GM18873 (cell line): ENCODE data around the gene LDLRAD4.

Experiments
- ATAC-seq: cut with Tn5 transposase; IDR thresholded peaks from one replicate; pipeline ENCODE4 v1.9.1; 2021; ENCODE audit warnings: mild to moderate bottlenecking, moderate library complexity, moderate number of reproducible peaks; ENCODE audit not compliant: unreplicated experiment, low FRiP score

Gene LDLRAD4

GRCh38 chr18:13629841-13630715 is 411.5 kb downstream of the LDLRAD4 start:
- no peak for ATAC-seq

GRCh38 chr18:13630716-13631268 is 412.2 kb downstream of the LDLRAD4 start:
- ATAC-seq: no peak

- no peak for ATAC-seq
Observed at GRCh38 chr18:13633700-13634099, 415.1 kb downstream of the LDLRAD4 start.

- ATAC-seq: no peak
Observed at GRCh38 chr18:13635046-13635445, 416.5 kb downstream of the LDLRAD4 start.

GRCh38 chr18:13638719-13639595 is 420.4 kb downstream of the LDLRAD4 start:
- ATAC-seq: no peak

- no peak for ATAC-seq
Observed at GRCh38 chr18:13640266-13640860, 421.8 kb downstream of the LDLRAD4 start.

GRCh38 chr18:13641551-13642439 is 423.2 kb downstream of the LDLRAD4 start:
- ATAC-seq: no peak

- ATAC-seq: no peak
Observed at GRCh38 chr18:13642440-13642827, 423.9 kb downstream of the LDLRAD4 start.

GRCh38 chr18:13643261-13643751 is 424.7 kb downstream of the LDLRAD4 start:
- ATAC-seq: no peak

GRCh38 chr18:13645093-13645492 is 426.5 kb downstream of the LDLRAD4 start:
- ATAC-seq: no peak

GRCh38 chr18:13646633-13647032 is 428.1 kb downstream of the LDLRAD4 start:
- ATAC-seq: no peak

- no peak for ATAC-seq
Observed at GRCh38 chr18:13647761-13648160, 429.2 kb downstream of the LDLRAD4 start.

GRCh38 chr18:13649397-13650390 is 431.1 kb downstream of the LDLRAD4 start:
- ATAC-seq: no peak

GRCh38 chr18:13653746-13654433 is 435.3 kb downstream of the LDLRAD4 start:
- ATAC-seq: no peak

GRCh38 chr18:13657974-13658373 is 439.4 kb downstream of the LDLRAD4 start:
- no peak for ATAC-seq

- ATAC-seq: no peak
Observed at GRCh38 chr18:13658436-13659204, 440.1 kb downstream of the LDLRAD4 start.

GRCh38 chr18:13660510-13660909 is 441.9 kb downstream of the LDLRAD4 start:
- ATAC-seq: no peak
